Mucosa of rectum (tissue), 2 donors: ENCODE data around the gene AUP1.

ENCODE experiments used
- H3K27ac ChIP-seq, 2 donors: one replicate each; pipeline ENCODE4 v1.7.0; 2013; ENCODE audit warnings: inconsistent platforms in 2 of 2, low read depth in 2 of 2, low read length in 2 of 2
- H3K27me3 ChIP-seq, 2 donors: one replicate each; pipeline ENCODE4 v1.7.0; 2013; ENCODE audit warnings: low read length in 2 of 2; ENCODE audit not compliant: control insufficient read depth in 2 of 2, insufficient read depth in 2 of 2
- H3K36me3 ChIP-seq, 2 donors: one replicate each; pipeline ENCODE4 v1.7.0; 2013; ENCODE audit warnings: low read length in 2 of 2; ENCODE audit not compliant: control insufficient read depth in 2 of 2, insufficient read depth in 2 of 2
- H3K4me1 ChIP-seq, 2 donors: one replicate each; pipeline ENCODE4 v1.7.0; 2013; ENCODE audit warnings: low read length in 2 of 2, mild to moderate bottlenecking in 1 of 2; ENCODE audit not compliant: control insufficient read depth in 2 of 2, insufficient read depth in 2 of 2
- H3K4me3 ChIP-seq, 2 donors: one replicate each; pipeline ENCODE4 v1.7.0; 2013; ENCODE audit warnings: low read length in 2 of 2
- H3K9ac ChIP-seq, 2 donors: one replicate each; pipeline ENCODE4 v1.7.0; 2013; ENCODE audit warnings: low read length in 2 of 2, low read depth in 1 of 2, mild to moderate bottlenecking in 1 of 2
- H3K9me3 ChIP-seq, 2 donors: one replicate each; pipeline ENCODE4 v1.7.0; 2013; ENCODE audit warnings: low read length in 2 of 2; ENCODE audit not compliant: control insufficient read depth in 2 of 2
- donor health status: healthy.
- donor health status: Normal muscosa, but diverticular disease.

Gene AUP1

DNA sequence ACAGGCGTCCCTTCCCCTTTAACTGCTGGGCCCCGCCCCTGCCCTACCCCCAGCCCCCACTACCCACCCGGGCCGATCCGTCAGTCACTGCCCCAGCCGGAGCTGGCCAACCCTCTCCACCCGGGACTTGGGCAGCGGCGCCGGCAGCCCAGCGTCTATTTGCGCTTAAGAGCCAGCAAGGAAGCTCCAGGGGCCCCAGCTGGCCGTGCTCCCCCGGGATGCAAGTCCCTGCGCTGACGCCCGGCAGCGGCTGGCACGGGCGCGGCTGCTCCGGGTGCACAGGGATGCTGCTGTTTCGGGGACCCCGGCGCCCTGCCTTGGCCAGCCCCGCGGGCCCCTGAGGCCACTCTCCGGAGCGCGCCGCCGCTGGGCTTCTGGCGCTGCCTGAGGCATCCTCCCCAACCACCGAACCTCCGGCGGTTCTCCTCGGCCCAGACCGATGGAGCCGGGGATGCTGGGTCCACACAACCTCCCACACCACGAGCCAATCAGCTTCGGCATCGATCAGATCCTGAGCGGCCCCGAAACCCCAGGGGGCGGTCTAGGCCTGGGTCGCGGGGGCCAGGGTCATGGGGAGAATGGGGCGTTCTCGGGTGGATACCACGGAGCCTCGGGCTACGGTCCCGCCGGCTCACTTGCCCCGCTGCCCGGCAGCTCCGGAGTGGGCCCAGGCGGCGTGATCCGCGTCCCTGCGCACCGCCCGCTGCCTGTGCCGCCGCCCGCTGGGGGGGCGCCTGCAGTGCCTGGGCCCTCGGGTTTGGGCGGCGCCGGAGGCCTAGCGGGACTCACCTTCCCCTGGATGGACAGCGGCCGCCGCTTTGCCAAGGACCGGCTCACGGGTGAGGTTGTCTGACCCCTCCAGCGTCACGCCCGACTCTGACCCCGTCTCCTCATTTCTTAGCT lies 14.9 kb downstream of the AUP1 start, which contains the start of gene TLX2:
TLX2 (plus strand) TSS at position 83 of the 903 bp plus-strand sequence; CDS start at position 440, 357 bp downstream.
- peaks cover 6 to 8% of the 10 kb centered on the region in 2 donors for H3K4me1 ChIP-seq
- H3K27me3 ChIP-seq, result peaks cover 58 to 62% of the 10 kb centered on the region in 2 donors
- no peaks in the 10 kb centered on the region for H3K9me3 ChIP-seq
- no peak within 1 kb of the TSS for H3K4me3 ChIP-seq
- peaks cover 0 to 2% of the 10 kb centered on the region in 2 donors for H3K36me3 ChIP-seq
- H3K27ac ChIP-seq, result no peak within 1 kb of the TSS
- no peak within 1 kb of the TSS for H3K9ac ChIP-seq

DNA sequence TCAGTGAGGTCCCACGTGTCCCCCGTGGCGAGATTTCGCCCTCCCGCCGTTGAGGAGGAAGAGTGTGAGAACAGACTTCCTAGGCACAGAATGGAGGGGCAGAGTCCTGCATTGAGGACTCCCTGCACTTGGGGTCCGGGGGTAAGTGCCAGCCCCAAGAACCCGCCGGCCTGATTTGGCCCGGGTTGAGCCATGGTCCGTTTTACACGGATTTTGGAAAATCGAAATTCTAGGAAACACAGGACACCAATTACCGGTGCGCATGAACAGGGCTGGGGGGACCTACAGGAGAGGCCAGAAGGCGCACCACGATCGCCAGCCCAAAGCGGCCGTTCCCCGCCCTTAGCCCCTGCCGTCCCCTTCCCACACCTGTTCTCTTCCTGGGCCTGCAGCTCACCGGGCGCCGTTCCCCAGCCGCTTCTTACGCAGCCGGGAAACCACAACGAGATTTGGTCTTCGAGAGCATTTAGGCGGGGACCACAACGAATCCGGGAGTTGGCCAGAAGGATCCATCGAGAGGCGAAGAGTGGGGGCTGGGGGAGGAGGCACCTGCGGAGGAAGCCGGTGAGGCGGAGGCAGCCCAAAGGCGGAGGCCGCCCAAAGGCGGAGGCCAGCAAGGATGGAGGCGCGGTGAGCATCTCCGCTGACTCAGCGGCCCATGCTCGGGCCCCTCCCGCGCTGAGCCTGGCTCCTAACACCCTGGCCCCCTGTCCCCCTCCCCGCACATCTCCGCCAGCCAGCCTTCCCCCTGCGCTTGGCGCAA lies 15.7 kb downstream of the AUP1 start:
- Histone ChIP-seq H3K27me3 (peaks cover 56 to 59% of the 10 kb centered on the region in 2 donors), H3K4me3 (no peak overlapping the region), H3K9ac (no peak overlapping the region), H3K9me3 (no peaks in the 10 kb centered on the region), H3K27ac (no peak overlapping the region), H3K4me1 (peaks cover 6 to 8% of the 10 kb centered on the region in 2 donors), H3K36me3 (no peaks in the 10 kb centered on the region)

GRCh38 chr2:74512744-74513604 lies 16.5 kb downstream of the AUP1 start:
- Histone ChIP-seq H3K9ac (no peak overlapping the region), H3K4me3 (no peak overlapping the region), H3K4me1 (peaks cover 6 to 13% of the 10 kb centered on the region in 2 donors), H3K9me3 (no peaks in the 10 kb centered on the region), H3K27ac (no peak overlapping the region), H3K27me3 (peaks cover 49 to 59% of the 10 kb centered on the region in 2 donors), H3K36me3 (no peaks in the 10 kb centered on the region)

GRCh38 chr2:74511104-74511989 lies 18.2 kb downstream of the AUP1 start:
- no peak overlapping the region for H3K27ac ChIP-seq
- peaks cover 12 to 20% of the 10 kb centered on the region in 2 donors for H3K4me1 ChIP-seq
- H3K9me3 ChIP-seq, result no peaks in the 10 kb centered on the region
- H3K27me3 ChIP-seq, result peaks cover 41 to 51% of the 10 kb centered on the region in 2 donors
- H3K36me3 ChIP-seq, result no peaks in the 10 kb centered on the region
- H3K4me3 ChIP-seq, result no peak overlapping the region
- H3K9ac ChIP-seq, result no peak overlapping the region

- H3K4me3 ChIP-seq, result no peak overlapping the region
- peaks cover 37 to 46% of the 10 kb centered on the region in 2 donors for H3K27me3 ChIP-seq
- H3K4me1 ChIP-seq, result peaks cover 13 to 28% of the 10 kb centered on the region in 2 donors
- H3K27ac ChIP-seq, result no peak overlapping the region
- no peak overlapping the region for H3K9ac ChIP-seq
- H3K36me3 ChIP-seq, result peaks cover 7 to 9% of the 10 kb centered on the region in 2 donors
- no peaks in the 10 kb centered on the region for H3K9me3 ChIP-seq
Measured at GRCh38 chr2:74510272-74510671, 19.2 kb downstream of the AUP1 start.

DNA sequence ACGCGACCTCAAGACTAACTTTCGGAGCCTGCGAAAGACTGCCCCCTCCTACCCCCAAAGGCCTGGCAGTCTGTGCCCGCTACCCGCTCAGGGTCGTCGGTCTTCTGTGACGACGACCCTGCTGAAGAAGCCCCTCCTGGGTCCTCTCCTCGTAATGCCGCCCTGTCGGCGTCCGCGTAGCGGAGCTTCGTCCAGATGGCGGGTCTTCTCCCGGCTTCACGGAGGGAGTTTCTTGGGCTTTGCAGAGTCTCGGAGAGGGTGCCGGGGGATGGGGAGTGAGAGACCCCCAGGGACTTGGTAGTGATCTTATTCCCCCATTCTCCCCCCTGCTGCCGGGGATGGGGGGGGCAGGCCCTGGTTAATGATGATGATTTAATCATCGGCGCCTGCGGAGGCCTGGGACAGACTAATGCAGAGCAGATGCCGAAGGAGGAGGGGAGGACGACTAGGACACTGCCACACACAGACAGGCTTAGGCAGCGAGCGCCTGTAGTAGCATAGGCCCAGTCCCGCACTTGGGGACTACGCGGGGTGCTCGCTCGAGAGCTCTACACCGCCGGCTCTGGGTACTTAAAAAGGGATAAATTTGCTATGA lies 21.5 kb downstream of the AUP1 start:
- Histone ChIP-seq H3K27ac (peak overlapping the region; percentile 100), H3K27me3 (peaks cover 22 to 29% of the 10 kb centered on the region in 2 donors), H3K4me1 (peaks cover 24 to 36% of the 10 kb centered on the region in 2 donors), H3K9ac (peak overlapping the region; percentile 99 to 100), H3K36me3 (peaks cover 7 to 12% of the 10 kb centered on the region in 2 donors), H3K4me3 (peak overlapping the region; percentile 97 to 100), H3K9me3 (no peaks in the 10 kb centered on the region)

- Histone ChIP-seq H3K9me3 (no peaks in the 10 kb centered on the region), H3K9ac (peak within 1 kb of the TSS; percentile 99 to 100), H3K4me1 (peaks cover 24 to 36% of the 10 kb centered on the region in 2 donors), H3K4me3 (peak within 1 kb of the TSS; percentile 97 to 100), H3K27me3 (peaks cover 22 to 23% of the 10 kb centered on the region in 2 donors), H3K36me3 (peaks cover 7 to 12% of the 10 kb centered on the region in 2 donors), H3K27ac (peak within 1 kb of the TSS; percentile 100)
Measured at GRCh38 chr2:74507145-74507925, 22.2 kb downstream of the AUP1 start, which contains the start of gene PCGF1. TSS of gene PCGF1 (minus strand) at chr2:74507695. CDS start at chr2:74507668, 27 bp downstream.

DNA sequence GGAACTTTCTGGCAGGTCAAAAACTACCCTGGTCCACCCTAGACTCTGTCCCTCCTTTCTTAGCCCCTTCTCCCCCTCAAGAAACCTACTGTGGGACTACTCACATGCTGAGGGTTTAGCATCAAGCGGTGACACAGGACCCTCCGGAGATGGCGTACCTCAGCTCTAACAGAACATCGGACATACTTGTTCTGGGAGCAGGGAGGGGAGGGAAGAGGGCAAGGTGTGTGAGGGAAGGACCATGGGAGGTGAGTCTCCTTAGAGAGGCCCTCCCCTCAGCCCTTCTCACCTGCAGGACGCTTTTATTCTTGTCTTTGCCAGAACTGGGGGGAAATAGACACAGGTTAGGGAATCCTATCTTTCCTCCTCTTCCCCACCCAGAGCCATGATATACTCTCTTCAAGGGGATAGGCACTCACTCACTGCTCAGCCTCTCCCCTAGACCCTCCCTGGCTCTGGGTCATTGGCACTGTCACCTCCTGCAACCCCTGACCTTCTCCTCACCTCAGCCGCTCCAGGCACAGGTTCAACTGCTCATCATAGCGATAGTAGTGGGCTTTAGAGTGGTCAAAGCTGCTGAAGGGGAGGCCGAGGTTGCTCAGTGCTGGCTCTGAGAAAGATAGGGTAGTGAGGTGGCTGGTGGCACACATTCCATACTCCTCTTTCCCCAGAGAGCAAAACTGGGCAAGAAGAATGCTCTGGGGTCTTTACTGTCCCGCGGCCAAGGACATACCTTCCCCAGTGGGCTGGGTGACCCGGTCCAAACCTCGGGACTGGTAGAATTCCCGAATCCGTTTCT lies 23.9 kb downstream of the AUP1 start:
- Histone ChIP-seq H3K4me3 (peak overlapping the region; percentile 2 to 41), H3K36me3 (peaks cover 7 to 12% of the 10 kb centered on the region in 2 donors), H3K9ac (no peak overlapping the region), H3K9me3 (no peaks in the 10 kb centered on the region), H3K27ac (no peak overlapping the region), H3K27me3 (peaks cover 9 to 10% of the 10 kb centered on the region in 2 donors), H3K4me1 (peaks cover 29 to 36% of the 10 kb centered on the region in 2 donors)
